Colonic mucosa (tissue), 4 donors: ENCODE data around the gene EYA4. TPM values are rescaled to one million over a fixed set of nuclear protein-coding genes. Genes with fewer than 3 reads are reported as not detected.

Experiments
- DNase-seq: peaks from one replicate; pipeline ENCODE4 v3.0.0-alpha.2; 2020
- H3K27ac ChIP-seq: fragments of 200-600 bp; one replicate; pipeline ENCODE4 v1.8.0; 2021
- H3K27me3 ChIP-seq: fragments of 200-600 bp; one replicate; pipeline ENCODE4 v1.8.0; 2021
- H3K36me3 ChIP-seq: fragments of 200-600 bp; one replicate; pipeline ENCODE4 v1.8.0; 2021
- H3K4me1 ChIP-seq: fragments of 200-600 bp; one replicate; pipeline ENCODE4 v1.8.0; 2021; ENCODE audit warnings: mild to moderate bottlenecking
- H3K4me3 ChIP-seq: fragments of 200-600 bp; one replicate; pipeline ENCODE4 v1.8.0; 2021
- H3K9ac ChIP-seq, 2 donors: one replicate each; pipeline ENCODE4 v1.7.0; 2013; ENCODE audit warnings: control low read depth in 2 of 2, low read depth in 2 of 2, low read length in 2 of 2
- H3K9me3 ChIP-seq: fragments of 200-600 bp; one replicate; pipeline ENCODE4 v1.8.0; 2021
- intact Hi-C: fragments of 100-400 bp; cut with DNase I; formaldehyde crosslinking; loops from one replicate; pipeline ENCODE4 v1.14.1; 2022
- total RNA-seq, 2 donors: library from RNA; stranded (reverse); fragmentation: NEBNext Ultra II Directional in 1 of 2; extraction: Animal tissue kit (Norgen Biotek cat#: 25700) in 1 of 2; gene quantifications; one replicate each; pipeline ENCODE4 v1.2.1, GENCODE V29; 2021
- TF ChIP-seq, protein P1 (sequence below): fragments of 200-600 bp; IDR thresholded peaks from one replicate; pipeline ENCODE4 v1.8.0; 2022; ENCODE audit warnings: antibody characterized with exemption, mild to moderate bottlenecking
- donor health status: healthy.
- donor health status: DM: no; HTN: no; CAD: no.
- donor health status: DM: no; HTN: no; CAD: no.

EYA4 gene
- total RNA-seq, 2 donors from 2014 or later = 0.05 TPM; not detected in 1

GRCh38 chr6:133298801-133299200 is 57.6 kb downstream of the EYA4 start:
- H3K4me3 ChIP-seq = no peak overlapping the region
- intact Hi-C loops = no loop called here
- no peak overlapping the region for H3K27ac ChIP-seq
- no peaks in the 10 kb centered on the region for H3K27me3 ChIP-seq
- H3K4me1 ChIP-seq = no peaks in the 10 kb centered on the region
- TF ChIP-seq, protein P1, sequence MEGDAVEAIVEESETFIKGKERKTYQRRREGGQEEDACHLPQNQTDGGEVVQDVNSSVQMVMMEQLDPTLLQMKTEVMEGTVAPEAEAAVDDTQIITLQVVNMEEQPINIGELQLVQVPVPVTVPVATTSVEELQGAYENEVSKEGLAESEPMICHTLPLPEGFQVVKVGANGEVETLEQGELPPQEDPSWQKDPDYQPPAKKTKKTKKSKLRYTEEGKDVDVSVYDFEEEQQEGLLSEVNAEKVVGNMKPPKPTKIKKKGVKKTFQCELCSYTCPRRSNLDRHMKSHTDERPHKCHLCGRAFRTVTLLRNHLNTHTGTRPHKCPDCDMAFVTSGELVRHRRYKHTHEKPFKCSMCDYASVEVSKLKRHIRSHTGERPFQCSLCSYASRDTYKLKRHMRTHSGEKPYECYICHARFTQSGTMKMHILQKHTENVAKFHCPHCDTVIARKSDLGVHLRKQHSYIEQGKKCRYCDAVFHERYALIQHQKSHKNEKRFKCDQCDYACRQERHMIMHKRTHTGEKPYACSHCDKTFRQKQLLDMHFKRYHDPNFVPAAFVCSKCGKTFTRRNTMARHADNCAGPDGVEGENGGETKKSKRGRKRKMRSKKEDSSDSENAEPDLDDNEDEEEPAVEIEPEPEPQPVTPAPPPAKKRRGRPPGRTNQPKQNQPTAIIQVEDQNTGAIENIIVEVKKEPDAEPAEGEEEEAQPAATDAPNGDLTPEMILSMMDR = no peak
- no peaks in the 10 kb centered on the region for H3K36me3 ChIP-seq
- H3K9ac ChIP-seq = no peak overlapping the region
- H3K9me3 ChIP-seq = no peaks in the 10 kb centered on the region
- no peak for DNase-seq

GRCh38 chr6:133300896-133301295 is 59.7 kb downstream of the EYA4 start:
- Histone ChIP-seq H3K27ac (no peak overlapping the region), H3K9me3 (no peaks in the 10 kb centered on the region), H3K9ac (no peak overlapping the region), H3K36me3 (no peaks in the 10 kb centered on the region), H3K4me3 (no peak overlapping the region), H3K4me1 (no peaks in the 10 kb centered on the region), H3K27me3 (no peaks in the 10 kb centered on the region)
- DNase-seq = no peak
- intact Hi-C loops = no loop called here
- TF ChIP-seq, protein P1 = no peak

DNA sequence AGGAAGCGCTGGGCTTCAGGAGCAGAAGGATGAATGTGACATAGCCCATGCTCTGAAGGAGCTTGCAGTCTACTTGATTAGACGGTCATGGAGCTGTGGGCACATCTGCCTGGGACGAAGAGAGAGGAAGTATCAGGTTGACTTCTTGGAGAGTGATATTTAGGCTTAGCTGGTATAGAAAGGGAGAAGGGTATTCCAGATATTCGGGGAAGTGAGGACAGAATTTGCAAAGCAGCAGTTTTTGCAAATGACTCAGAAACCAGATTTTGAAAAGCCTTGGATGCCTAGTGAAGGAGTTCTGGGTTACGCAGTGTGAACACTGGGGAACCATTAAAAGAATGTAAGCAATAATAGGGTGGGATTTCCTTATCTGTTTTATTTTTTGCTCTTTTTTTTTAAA is 60.7 kb downstream of the EYA4 start:
- no peaks in the 10 kb centered on the region for H3K4me1 ChIP-seq
- TF ChIP-seq, protein P1 = no peak
- H3K27me3 ChIP-seq = no peaks in the 10 kb centered on the region
- intact Hi-C loops = no loop called here
- no peaks in the 10 kb centered on the region for H3K9me3 ChIP-seq
- no peak for DNase-seq
- H3K27ac ChIP-seq = no peak overlapping the region
- H3K36me3 ChIP-seq = no peaks in the 10 kb centered on the region
- H3K4me3 ChIP-seq = no peak overlapping the region
- H3K9ac ChIP-seq = no peak overlapping the region

DNA sequence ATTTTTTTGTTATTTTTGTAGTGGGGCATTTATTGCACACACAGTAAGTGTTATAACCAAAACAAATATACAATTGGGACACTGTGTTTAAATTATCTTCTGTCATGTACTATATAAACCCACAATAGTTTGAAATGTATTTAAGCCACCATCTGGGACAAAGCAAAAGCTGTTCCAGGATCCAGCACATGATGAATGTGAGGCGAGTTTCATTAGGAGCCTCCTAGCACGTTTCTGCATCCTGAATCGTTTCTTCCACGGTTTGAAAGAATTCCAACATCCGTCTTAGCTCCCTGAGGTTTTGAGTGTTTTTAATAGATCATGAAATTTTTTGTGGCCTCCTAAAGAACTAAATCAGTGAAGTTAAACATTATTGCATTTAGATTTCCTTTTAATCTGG is 65.8 kb downstream of the EYA4 start:
- TF ChIP-seq, protein P1 = no peak
- Histone ChIP-seq H3K9ac (no peak overlapping the region), H3K9me3 (no peaks in the 10 kb centered on the region), H3K4me3 (no peak overlapping the region), H3K27me3 (no peaks in the 10 kb centered on the region), H3K4me1 (no peaks in the 10 kb centered on the region), H3K36me3 (no peaks in the 10 kb centered on the region), H3K27ac (no peak overlapping the region)
- intact Hi-C loops = no loop called here
- no peak for DNase-seq

- H3K27me3 ChIP-seq = no peaks in the 10 kb centered on the region
- H3K4me1 ChIP-seq = no peaks in the 10 kb centered on the region
- H3K4me3 ChIP-seq = no peak overlapping the region
- TF ChIP-seq, protein P1 = no peak
- H3K9me3 ChIP-seq = no peaks in the 10 kb centered on the region
- H3K9ac ChIP-seq = no peak overlapping the region
- no peak for DNase-seq
- no peak overlapping the region for H3K27ac ChIP-seq
- intact Hi-C loops = no loop called here
- H3K36me3 ChIP-seq = no peaks in the 10 kb centered on the region
Observed at GRCh38 chr6:133309579-133309978, 68.4 kb downstream of the EYA4 start.

- Histone ChIP-seq H3K9me3 (no peaks in the 10 kb centered on the region), H3K36me3 (no peaks in the 10 kb centered on the region), H3K9ac (no peak overlapping the region), H3K27ac (no peak overlapping the region), H3K4me1 (no peaks in the 10 kb centered on the region), H3K4me3 (no peak overlapping the region), H3K27me3 (no peaks in the 10 kb centered on the region)
- TF ChIP-seq, protein P1 = no peak
- DNase-seq = no peak
- intact Hi-C loops = no loop called here
Observed at GRCh38 chr6:133312006-133312405, 70.8 kb downstream of the EYA4 start.
